B cell (primary cell): ENCODE measurements around the gene TUFM.
A peak's percentile ranks its signal among the peaks of the same experiment; 100 is the strongest.

ENCODE experiments used
- CTCF ChIP-seq: fragments of 200-600 bp; IDR thresholded peaks from one replicate; pipeline ENCODE4 v1.8.0; 2022; ENCODE audit warnings: antibody characterized with exemption, mild to moderate bottlenecking
- EZH2 ChIP-seq: IDR thresholded peaks from 2 replicates; pipeline ENCODE4 v1.6.1; 2012; ENCODE audit warnings: borderline replicate concordance, low read depth, mild to moderate bottlenecking, moderate library complexity, low read length; ENCODE audit not compliant: insufficient read depth, poor library complexity, severe bottlenecking

DNA sequence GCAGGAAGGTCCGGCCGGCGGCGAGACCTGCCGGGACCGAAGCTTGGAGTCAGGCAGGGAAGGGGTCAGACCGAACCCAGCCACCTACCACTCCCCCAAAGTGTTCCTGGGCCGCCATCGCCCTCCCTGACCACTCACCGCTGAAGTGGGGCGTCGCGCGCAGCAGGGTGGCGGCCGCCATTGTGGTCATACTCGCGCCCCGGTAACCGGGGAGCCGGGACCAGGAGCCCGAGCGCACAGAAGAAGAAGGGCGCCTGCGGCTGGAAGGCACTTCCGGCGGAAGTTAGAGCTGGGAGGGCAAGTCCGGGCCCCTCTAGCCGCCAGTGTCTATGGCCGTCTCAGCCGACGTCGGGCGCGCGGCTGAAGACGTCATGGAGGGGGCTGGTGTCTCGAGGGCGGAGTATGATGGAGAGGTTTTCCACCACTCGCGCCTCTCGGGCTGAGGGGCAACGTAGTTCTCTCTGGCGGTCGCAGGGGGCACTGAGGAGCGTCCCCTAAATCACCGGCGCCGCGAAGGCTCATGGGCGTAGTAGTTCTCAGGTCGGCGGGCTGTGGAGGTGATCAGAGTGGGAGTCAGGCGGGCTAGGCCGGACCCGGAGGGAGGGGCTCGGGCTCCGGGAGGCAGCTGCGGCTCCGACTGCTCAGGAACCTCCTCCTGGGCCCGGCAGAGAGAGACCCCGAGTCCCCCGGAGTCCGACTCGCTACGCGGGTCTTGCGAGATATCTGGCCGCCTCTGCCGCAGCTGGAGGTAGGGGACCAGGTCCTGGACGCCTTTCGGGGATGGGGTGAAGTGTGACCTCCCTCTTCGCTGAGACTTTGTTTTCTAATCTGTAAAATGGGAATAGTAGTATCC, at the start of gene TUFM:
- peak; percentile 75 for TF ChIP-seq CTCF
- no peak for TF ChIP-seq EZH2
